IPS-20b (cell line): ENCODE measurements around the gene RAB11FIP4.
A peak's percentile ranks its signal among the peaks of the same experiment; 100 is the strongest.

Experiments
- H3K27ac ChIP-seq: one replicate; pipeline ENCODE4 v1.5.1; 2013; ENCODE audit warnings: low read length
- H3K27me3 ChIP-seq: 2 replicates; pipeline ENCODE4 v1.6.1; 2013; ENCODE audit warnings: mild to moderate bottlenecking, low read length, inconsistent platforms; ENCODE audit not compliant: insufficient read depth
- H3K36me3 ChIP-seq: 2 replicates; pipeline ENCODE4 v1.6.1; 2013; ENCODE audit warnings: low read depth, mild to moderate bottlenecking, inconsistent platforms, low read length, moderate library complexity; ENCODE audit not compliant: insufficient read depth
- H3K4me1 ChIP-seq: 2 replicates; pipeline ENCODE4 v1.6.1; 2013; ENCODE audit warnings: mild to moderate bottlenecking, control low read depth, inconsistent platforms, low read length, moderate library complexity; ENCODE audit not compliant: insufficient read depth
- H3K4me3 ChIP-seq: 2 replicates; pipeline ENCODE4 v1.5.1; 2013; ENCODE audit warnings: mild to moderate bottlenecking, low read length, inconsistent platforms
- H3K9ac ChIP-seq: 2 replicates; pipeline ENCODE4 v1.6.1; 2013; ENCODE audit warnings: low read depth, mild to moderate bottlenecking, inconsistent platforms, low read length, moderate library complexity
- H3K9me3 ChIP-seq: 2 replicates; pipeline ENCODE4 v1.6.1; 2013; ENCODE audit warnings: mild to moderate bottlenecking, low read depth, low read length, inconsistent platforms; ENCODE audit not compliant: insufficient read depth

The RAB11FIP4 gene

GRCh38 chr17:31540602-31541307 is 149.3 kb downstream of the RAB11FIP4 start:
- no peak overlapping the region for H3K4me3 ChIP-seq
- H3K9ac ChIP-seq, result no peak overlapping the region
- no peaks in the 10 kb centered on the region for H3K9me3 ChIP-seq
- H3K27me3 ChIP-seq, result no peaks in the 10 kb centered on the region
- H3K36me3 ChIP-seq, result no peaks in the 10 kb centered on the region
- no peak overlapping the region for H3K27ac ChIP-seq
- no peaks in the 10 kb centered on the region for H3K4me1 ChIP-seq

DNA sequence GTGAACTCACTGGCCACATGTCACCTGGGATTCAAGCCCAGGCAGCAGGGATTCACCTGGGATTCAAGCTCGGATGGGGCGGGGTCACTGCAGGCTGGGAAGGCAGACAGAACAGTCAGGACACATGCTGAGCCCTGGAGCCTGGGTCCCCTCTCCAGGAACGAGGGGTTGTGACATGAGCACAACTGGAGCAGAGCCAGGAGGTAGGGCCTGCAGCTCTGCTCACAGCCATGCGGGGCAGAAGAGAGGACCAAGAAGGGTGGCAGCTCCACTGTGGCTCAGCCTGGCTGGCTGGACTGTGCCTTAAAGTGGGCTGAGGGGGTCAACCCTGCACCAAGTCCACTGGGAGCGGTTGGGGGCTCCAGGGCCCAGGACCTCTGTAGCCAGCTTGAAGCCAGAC is 150.1 kb downstream of the RAB11FIP4 start:
- Histone ChIP-seq H3K27ac (no peak overlapping the region), H3K9ac (no peak overlapping the region), H3K36me3 (no peaks in the 10 kb centered on the region), H3K27me3 (no peaks in the 10 kb centered on the region), H3K9me3 (no peaks in the 10 kb centered on the region), H3K4me1 (no peaks in the 10 kb centered on the region), H3K4me3 (no peak overlapping the region)

GRCh38 chr17:31544186-31544585 is 152.7 kb downstream of the RAB11FIP4 start:
- no peak overlapping the region for H3K4me3 ChIP-seq
- no peaks in the 10 kb centered on the region for H3K36me3 ChIP-seq
- H3K27me3 ChIP-seq, result no peaks in the 10 kb centered on the region
- no peak overlapping the region for H3K27ac ChIP-seq
- no peaks in the 10 kb centered on the region for H3K9me3 ChIP-seq
- no peaks in the 10 kb centered on the region for H3K4me1 ChIP-seq
- no peak overlapping the region for H3K9ac ChIP-seq

- Histone ChIP-seq H3K27me3 (peaks cover 11% of the 10 kb centered on the region), H3K4me1 (no peaks in the 10 kb centered on the region), H3K36me3 (no peaks in the 10 kb centered on the region), H3K4me3 (no peak overlapping the region), H3K27ac (no peak overlapping the region), H3K9ac (no peak overlapping the region), H3K9me3 (no peaks in the 10 kb centered on the region)
Observed at GRCh38 chr17:31546650-31547049, 155.2 kb downstream of the RAB11FIP4 start.

GRCh38 chr17:31548709-31549108 is 157.2 kb downstream of the RAB11FIP4 start:
- no peaks in the 10 kb centered on the region for H3K9me3 ChIP-seq
- H3K27ac ChIP-seq, result peak overlapping the region; percentile 89
- H3K36me3 ChIP-seq, result no peaks in the 10 kb centered on the region
- peak overlapping the region; percentile 99 for H3K4me3 ChIP-seq
- H3K9ac ChIP-seq, result peak overlapping the region; percentile 91
- H3K4me1 ChIP-seq, result no peaks in the 10 kb centered on the region
- peaks cover 26% of the 10 kb centered on the region for H3K27me3 ChIP-seq

- Histone ChIP-seq H3K4me1 (no peaks in the 10 kb centered on the region), H3K27ac (peak overlapping the region; percentile 89), H3K9ac (peak overlapping the region; percentile 91), H3K27me3 (peaks cover 30% of the 10 kb centered on the region), H3K36me3 (no peaks in the 10 kb centered on the region), H3K4me3 (peak overlapping the region; percentile 99), H3K9me3 (no peaks in the 10 kb centered on the region)
Observed at GRCh38 chr17:31549121-31549524, 157.6 kb downstream of the RAB11FIP4 start.

DNA sequence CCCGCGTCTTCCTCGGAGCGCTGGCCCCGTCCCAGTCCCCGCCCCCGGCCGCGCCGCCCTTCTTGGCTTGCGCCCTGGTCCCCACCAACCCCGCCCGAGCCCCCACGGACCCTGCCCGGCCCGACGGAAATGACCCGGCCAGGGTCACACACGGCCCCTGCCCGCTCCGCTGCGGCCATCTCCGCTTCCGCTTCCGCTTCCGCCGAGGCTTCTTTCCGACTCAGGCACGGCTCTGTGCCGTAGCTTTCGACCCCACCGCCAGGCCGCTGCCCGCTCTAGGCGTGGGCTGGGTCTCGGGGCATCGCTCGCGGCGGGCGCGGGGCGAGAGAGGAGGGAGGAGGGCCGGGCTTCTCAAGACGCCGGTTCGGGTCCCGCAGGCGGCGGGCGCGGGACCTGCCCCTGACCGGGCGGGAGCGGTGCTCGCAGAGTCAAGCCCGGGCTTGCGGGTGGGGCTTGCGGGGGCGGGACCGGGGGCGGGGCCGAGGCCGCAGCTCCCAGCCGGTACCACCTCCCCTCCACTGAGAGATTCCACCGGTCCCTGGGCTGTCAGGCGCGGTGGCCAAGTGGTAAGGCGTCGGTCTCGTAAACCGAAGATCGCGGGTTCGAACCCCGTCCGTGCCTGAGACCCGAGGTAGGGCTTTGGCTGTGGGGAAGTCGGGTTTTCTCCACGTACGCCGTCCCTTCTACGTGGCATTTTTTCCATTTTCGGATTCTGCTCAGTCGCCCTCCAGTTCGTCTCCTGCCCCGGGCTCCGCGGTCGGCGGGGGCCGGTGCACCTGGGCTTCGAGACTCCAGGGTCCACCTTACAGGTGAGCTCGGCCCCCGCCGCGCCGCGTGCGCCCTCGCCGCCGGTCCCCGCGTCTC is 158.3 kb downstream of the RAB11FIP4 start:
- H3K4me1 ChIP-seq, result no peaks in the 10 kb centered on the region
- H3K4me3 ChIP-seq, result peak overlapping the region; percentile 99
- peaks cover 37% of the 10 kb centered on the region for H3K27me3 ChIP-seq
- no peaks in the 10 kb centered on the region for H3K36me3 ChIP-seq
- H3K9me3 ChIP-seq, result no peaks in the 10 kb centered on the region
- H3K9ac ChIP-seq, result peak overlapping the region; percentile 91; the same call in 1 of the 2 replicates
- H3K27ac ChIP-seq, result peak overlapping the region; percentile 89

DNA sequence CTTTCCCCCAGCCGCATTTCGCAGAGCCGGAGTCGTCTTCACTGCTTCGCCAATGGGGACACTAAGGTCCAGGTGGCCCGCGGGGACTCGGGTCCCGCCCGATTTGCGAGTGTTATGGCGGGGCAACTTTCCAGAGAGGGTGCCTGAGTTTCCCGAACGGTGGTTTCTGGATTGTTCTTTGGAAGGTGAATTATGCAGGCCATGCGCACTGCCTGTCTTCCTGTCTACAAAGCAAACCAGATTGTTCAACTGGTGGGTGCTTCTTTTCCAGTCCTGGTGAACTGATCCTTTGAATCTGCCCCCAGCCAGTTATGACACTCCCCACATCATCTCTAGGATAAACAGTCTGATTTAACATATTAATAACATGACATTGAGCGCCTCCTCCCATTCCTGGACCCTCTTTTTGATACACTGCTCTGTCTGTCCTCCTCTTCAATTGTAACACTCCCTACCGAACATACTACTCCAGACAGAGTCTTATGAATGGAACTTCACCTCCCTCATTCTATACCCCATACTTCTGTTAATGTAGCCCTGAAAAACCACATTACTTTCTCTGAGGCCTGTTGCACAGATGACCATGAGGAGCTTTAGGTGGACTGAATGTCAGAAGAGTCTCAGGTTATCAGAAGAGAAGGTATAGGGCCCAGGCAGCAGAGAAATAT is 159.0 kb downstream of the RAB11FIP4 start:
- Histone ChIP-seq H3K4me3 (peak overlapping the region; percentile 99), H3K9me3 (no peaks in the 10 kb centered on the region), H3K4me1 (no peaks in the 10 kb centered on the region), H3K9ac (peak overlapping the region; percentile 47; the same call in 1 of the 2 replicates), H3K27ac (no peak overlapping the region), H3K36me3 (no peaks in the 10 kb centered on the region), H3K27me3 (peaks cover 44% of the 10 kb centered on the region)

GRCh38 chr17:31552568-31552967 is 161.1 kb downstream of the RAB11FIP4 start:
- no peaks in the 10 kb centered on the region for H3K4me1 ChIP-seq
- no peak overlapping the region for H3K27ac ChIP-seq
- H3K9me3 ChIP-seq, result no peaks in the 10 kb centered on the region
- no peak overlapping the region for H3K4me3 ChIP-seq
- H3K27me3 ChIP-seq, result peaks cover 64% of the 10 kb centered on the region
- H3K36me3 ChIP-seq, result no peaks in the 10 kb centered on the region
- no peak overlapping the region for H3K9ac ChIP-seq

GRCh38 chr17:31553506-31553905 is 162.0 kb downstream of the RAB11FIP4 start:
- H3K36me3 ChIP-seq, result no peaks in the 10 kb centered on the region
- no peak overlapping the region for H3K4me3 ChIP-seq
- no peak overlapping the region for H3K27ac ChIP-seq
- no peak overlapping the region for H3K9ac ChIP-seq
- H3K9me3 ChIP-seq, result no peaks in the 10 kb centered on the region
- peaks cover 73% of the 10 kb centered on the region for H3K27me3 ChIP-seq
- H3K4me1 ChIP-seq, result no peaks in the 10 kb centered on the region

GRCh38 chr17:31554930-31555329 is 163.5 kb downstream of the RAB11FIP4 start:
- Histone ChIP-seq H3K27me3 (peaks cover 83% of the 10 kb centered on the region), H3K4me1 (no peaks in the 10 kb centered on the region), H3K9me3 (no peaks in the 10 kb centered on the region), H3K9ac (no peak overlapping the region), H3K27ac (no peak overlapping the region), H3K36me3 (no peaks in the 10 kb centered on the region), H3K4me3 (no peak overlapping the region)
